ENCODE measurements around the gene DOCK2.
"Not testable (repeated sequence)": the region's sequence is repeated elsewhere in the genome, so short reads cannot be mapped to it uniquely, and the experiment has no call there.

DOCK2 gene

GRCh38 chr5:169657127-169657526, 20.1 kb downstream of the DOCK2 start:
- Histone ChIP-seq H3K27ac (ENCODE audit: low read length) (no peak overlapping the region), H3K9ac (ENCODE audit: low read length) (no peak overlapping the region), H4K20me1 (ENCODE audit: insufficient read depth, low read length) (no peaks in the 10 kb centered on the region), H3F3A (ENCODE audit: insufficient read depth, low read length) (no peaks in the 10 kb centered on the region), H3K4me1 (ENCODE audit: low read length) (no peaks in the 10 kb centered on the region), H3K27me3 (replicated peaks; ENCODE audit: insufficient read depth, low read length) (no peaks in the 10 kb centered on the region), H3K9me2 (replicated peaks; ENCODE audit: insufficient read depth, low read length) (no peaks in the 10 kb centered on the region), H2AFZ (ENCODE audit: low read length) (no peak overlapping the region), H3K4me2 (ENCODE audit: low read depth, low read length) (no peak overlapping the region), H3K9me3 (replicated peaks; ENCODE audit: insufficient read depth, low read length) (no peaks in the 10 kb centered on the region), H3K36me3 (replicated peaks; ENCODE audit: insufficient read depth, low read length) (peaks cover 14% of the 10 kb centered on the region), H3K79me2 (ENCODE audit: low read length) (peaks cover 87% of the 10 kb centered on the region), H3K4me3 (ENCODE audit: low read length) (no peak overlapping the region)
- TF ChIP-seq EZH2phosphoT487 (IDR thresholded peaks at IDR 0.05; ENCODE audit: low read length) (no peak), EZH2 (optimal IDR thresholded peaks at IDR 0.05; ENCODE audit: low read depth, low read length) (no peak), CTCF (IDR thresholded peaks at IDR 0.05; ENCODE audit: low read length) (no peak)
- DNase-seq = no peak

GRCh38 chr5:169662451-169662850, 25.4 kb downstream of the DOCK2 start:
- H3K4me2 ChIP-seq (ENCODE audit: low read depth, low read length); H4K20me1 ChIP-seq (ENCODE audit: insufficient read depth, low read length); H3K4me1 ChIP-seq (ENCODE audit: low read length); H3F3A ChIP-seq (ENCODE audit: insufficient read depth, low read length); H3K9me2 ChIP-seq (replicated peaks; ENCODE audit: insufficient read depth, low read length); H2AFZ ChIP-seq (ENCODE audit: low read length); H3K4me3 ChIP-seq (ENCODE audit: low read length); H3K27ac ChIP-seq (ENCODE audit: low read length); DNase-seq; H3K27me3 ChIP-seq (replicated peaks; ENCODE audit: insufficient read depth, low read length); H3K9me3 ChIP-seq (replicated peaks; ENCODE audit: insufficient read depth, low read length); H3K36me3 ChIP-seq (replicated peaks; ENCODE audit: insufficient read depth, low read length); H3K9ac ChIP-seq (ENCODE audit: low read length): not testable (repeated sequence)
- peaks cover 78% of the 10 kb centered on the region for H3K79me2 ChIP-seq (ENCODE audit: low read length)

GRCh38 chr5:169663537-169663936, 26.5 kb downstream of the DOCK2 start:
- no peak for DNase-seq
- H3K4me3 ChIP-seq (ENCODE audit: low read length) = no peak overlapping the region
- H3K9me2 ChIP-seq (replicated peaks; ENCODE audit: insufficient read depth, low read length) = no peaks in the 10 kb centered on the region
- H3K9me3 ChIP-seq (replicated peaks; ENCODE audit: insufficient read depth, low read length) = no peaks in the 10 kb centered on the region
- H4K20me1 ChIP-seq (ENCODE audit: insufficient read depth, low read length) = no peaks in the 10 kb centered on the region
- no peaks in the 10 kb centered on the region for H3F3A ChIP-seq (ENCODE audit: insufficient read depth, low read length)
- H3K27me3 ChIP-seq (replicated peaks; ENCODE audit: insufficient read depth, low read length) = no peaks in the 10 kb centered on the region
- no peak overlapping the region for H3K4me2 ChIP-seq (ENCODE audit: low read depth, low read length)
- TF ChIP-seq EZH2phosphoT487 (IDR thresholded peaks at IDR 0.05; ENCODE audit: low read length) (no peak), EZH2 (optimal IDR thresholded peaks at IDR 0.05; ENCODE audit: low read depth, low read length) (no peak), CTCF (IDR thresholded peaks at IDR 0.05; ENCODE audit: low read length) (no peak)
- H3K4me1 ChIP-seq (ENCODE audit: low read length) = no peaks in the 10 kb centered on the region
- no peaks in the 10 kb centered on the region for H3K36me3 ChIP-seq (replicated peaks; ENCODE audit: insufficient read depth, low read length)
- no peak overlapping the region for H3K27ac ChIP-seq (ENCODE audit: low read length)
- H2AFZ ChIP-seq (ENCODE audit: low read length) = no peak overlapping the region
- peaks cover 83% of the 10 kb centered on the region for H3K79me2 ChIP-seq (ENCODE audit: low read length)
- no peak overlapping the region for H3K9ac ChIP-seq (ENCODE audit: low read length)

- Histone ChIP-seq H3K79me2 (ENCODE audit: low read length) (peaks cover 74% of the 10 kb centered on the region), H3K9me2 (replicated peaks; ENCODE audit: insufficient read depth, low read length) (no peaks in the 10 kb centered on the region), H3K4me2 (ENCODE audit: low read depth, low read length) (no peak overlapping the region), H3K4me3 (ENCODE audit: low read length) (no peak overlapping the region), H2AFZ (ENCODE audit: low read length) (no peak overlapping the region), H3K4me1 (ENCODE audit: low read length) (no peaks in the 10 kb centered on the region), H3K9ac (ENCODE audit: low read length) (no peak overlapping the region), H3K9me3 (replicated peaks; ENCODE audit: insufficient read depth, low read length) (no peaks in the 10 kb centered on the region), H4K20me1 (ENCODE audit: insufficient read depth, low read length) (no peaks in the 10 kb centered on the region), H3K36me3 (replicated peaks; ENCODE audit: insufficient read depth, low read length) (0 out of 2 replicates have a peak, but pooled peaks cover 4% of the 10 kb centered on the region), H3F3A (ENCODE audit: insufficient read depth, low read length) (no peaks in the 10 kb centered on the region), H3K27ac (ENCODE audit: low read length) (no peak overlapping the region), H3K27me3 (replicated peaks; ENCODE audit: insufficient read depth, low read length) (no peaks in the 10 kb centered on the region)
- no peak for TF ChIP-seq EZH2 (optimal IDR thresholded peaks at IDR 0.05; ENCODE audit: low read depth, low read length)
- TF ChIP-seq CTCF (IDR thresholded peaks at IDR 0.05; ENCODE audit: low read length) = no peak
- TF ChIP-seq EZH2phosphoT487 (IDR thresholded peaks at IDR 0.05; ENCODE audit: low read length) = no peak
- no peak for DNase-seq
Observed at GRCh38 chr5:169666365-169666764, 29.3 kb downstream of the DOCK2 start.

Measured in MM.1S (cell line).